Lower leg skin (tissue), 4 donors: ENCODE results near the gene SLAIN2. TPM values are rescaled to one million over a fixed set of nuclear protein-coding genes. Genes with fewer than 3 reads are reported as not detected.

Experiments used
- DNase-seq, 2 donors: peaks; one replicate each; pipeline ENCODE4 v3.0.0-alpha.2; 2019; ENCODE audit warnings: low spot score in 2 of 2
- H3K4me3 ChIP-seq: fragments of 200-600 bp; sonication (generic); 2 replicates; pipeline ENCODE4 v1.5.1; 2017; ENCODE audit warnings: mild to moderate bottlenecking, low read depth; ENCODE audit not compliant: poor library complexity, severe bottlenecking
- CTCF ChIP-seq, 3 donors: fragments of 450-650 bp; IDR thresholded peaks; one replicate each; pipeline ENCODE4 v1.5.1; 2016; ENCODE audit warnings: antibody characterized with exemption in 3 of 3, mild to moderate bottlenecking in 3 of 3, moderate library complexity in 2 of 3
- POLR2A ChIP-seq, 2 donors: fragments of 450-650 bp; IDR thresholded peaks; one replicate each; pipeline ENCODE4 v1.6.1; 2016 to 2017; ENCODE audit warnings: antibody characterized with exemption in 2 of 2, mild to moderate bottlenecking in 1 of 2, moderate library complexity in 1 of 2
- WGBS, 2 donors: methylation state at CpG; one replicate each; pipeline ENCODE4 v1.1.5; 2018; 5-methylcytosine and 5-hydroxymethylcytosine counted together
- intact Hi-C: fragments of 100-400 bp; cut with DNase I; formaldehyde crosslinking; loops from one replicate; pipeline ENCODE4 v1.15.0; 2023; ENCODE audit warnings: low total_unique reads
- total RNA-seq, 4 donors: library from RNA; depleted of rRNA; stranded (reverse); fragments of >200 nt; gene quantifications; one replicate each; pipeline ENCODE4 v1.1.0, GENCODE V29; 2016

The SLAIN2 gene
- total RNA-seq, 4 donors from 2014 or later: 75.4 to 201 (median 88.6) TPM

GRCh38 chr4:48367016-48367415 is 25.7 kb downstream of the SLAIN2 start:
- no peak for DNase-seq
- H3K4me3 ChIP-seq: no peak overlapping the region
- WGBS, 2 donors: 58 to 63% methylated on average over 2 of the region's 2 CpGs
- TF ChIP-seq CTCF (IDR thresholded peaks at IDR 0.05) (no peak), POLR2A (IDR thresholded peaks at IDR 0.05) (no peak)
- intact Hi-C loops: no loop called here

- no peak for DNase-seq
- TF ChIP-seq POLR2A (IDR thresholded peaks at IDR 0.05): no peak
- no peak for TF ChIP-seq CTCF (IDR thresholded peaks at IDR 0.05)
- no peak overlapping the region for H3K4me3 ChIP-seq
- intact Hi-C loops: no loop called here
Measured at GRCh38 chr4:48368389-48368788, 27.1 kb downstream of the SLAIN2 start.

GRCh38 chr4:48369248-48369647 is 27.9 kb downstream of the SLAIN2 start:
- H3K4me3 ChIP-seq: no peak overlapping the region
- TF ChIP-seq POLR2A (IDR thresholded peaks at IDR 0.05) (no peak), CTCF (IDR thresholded peaks at IDR 0.05) (no peak)
- no peak for DNase-seq
- intact Hi-C loops: no loop called here
- WGBS, 2 donors: 25 to 30% methylated on average over 2 of the region's 2 CpGs

GRCh38 chr4:48369771-48370170 is 28.4 kb downstream of the SLAIN2 start:
- no peak overlapping the region for H3K4me3 ChIP-seq
- WGBS, 2 donors: 88 to 89% methylated on average over 2 of the region's 2 CpGs
- TF ChIP-seq POLR2A (IDR thresholded peaks at IDR 0.05) (no peak), CTCF (IDR thresholded peaks at IDR 0.05) (no peak)
- intact Hi-C loops: no loop called here
- no peak for DNase-seq

GRCh38 chr4:48370260-48371134 is 29.2 kb downstream of the SLAIN2 start:
- H3K4me3 ChIP-seq: no peak overlapping the region
- WGBS, 2 donors: 73 to 88% methylated on average over 1 of the region's 1 CpG
- no peak for TF ChIP-seq POLR2A (IDR thresholded peaks at IDR 0.05)
- no peak for TF ChIP-seq CTCF (IDR thresholded peaks at IDR 0.05)
- no peak for DNase-seq
- intact Hi-C loops: no loop called here

- no peak overlapping the region for H3K4me3 ChIP-seq
- intact Hi-C loops: no loop called here
- WGBS, 2 donors: 44 to 50% methylated on average over 1 of the region's 1 CpG
- no peak for DNase-seq
- TF ChIP-seq POLR2A (IDR thresholded peaks at IDR 0.05): no peak
Measured at GRCh38 chr4:48372272-48372671, 30.9 kb downstream of the SLAIN2 start.
